Vagina (tissue), 2 donors: ENCODE data around the gene TRIO. TPM values are rescaled to one million over a fixed set of nuclear protein-coding genes. Genes with fewer than 3 reads are reported as not detected.

ENCODE experiments used
- DNase-seq, 2 donors: peaks; one replicate each; pipeline ENCODE4 v3.0.0-alpha.2; 2017; ENCODE audit errors: extremely low spot score in 2 of 2
- H3K27ac ChIP-seq: fragments of 200-600 bp; sonication (generic); one replicate; pipeline ENCODE4 v1.5.1; 2019
- H3K27me3 ChIP-seq: fragments of 200-600 bp; sonication (generic); one replicate; pipeline ENCODE4 v1.5.1; 2019
- H3K36me3 ChIP-seq, 2 donors: fragments of 200-600 bp; sonication (generic); one replicate each; pipeline ENCODE4 v1.5.1; 2017 to 2019
- H3K4me1 ChIP-seq: fragments of 200-600 bp; sonication (generic); one replicate; pipeline ENCODE4 v1.5.1; 2019
- H3K4me3 ChIP-seq, 2 donors: fragments of 200-600 bp; sonication (generic); 1 replicate in 1 of 2; 2 replicates in 1 of 2; pipeline ENCODE4 v1.5.1; 2016 to 2019
- H3K9me3 ChIP-seq: fragments of 200-600 bp; sonication (generic); one replicate; pipeline ENCODE4 v1.5.1; 2019
- POLR2A ChIP-seq, 2 donors: fragments of 450-650 bp; IDR thresholded peaks; one replicate each; pipeline ENCODE4 v1.6.1; 2017; ENCODE audit warnings: antibody characterized with exemption in 2 of 2, mild to moderate bottlenecking in 2 of 2, moderate library complexity in 2 of 2
- POLR2AphosphoS5 ChIP-seq, 2 donors: sonication (generic); formaldehyde crosslinking; IDR thresholded peaks; one replicate each; pipeline ENCODE4 v1.9.0; 2017; ENCODE audit warnings: antibody characterized with exemption in 2 of 2, mild to moderate bottlenecking in 2 of 2, low read depth in 1 of 2; ENCODE audit not compliant: insufficient read depth in 1 of 2
- intact Hi-C: fragments of 100-400 bp; cut with DNase I; formaldehyde crosslinking; loops from one replicate; pipeline ENCODE4 v1.15.1; 2023
- total RNA-seq: library from RNA; depleted of rRNA; stranded (reverse); fragments of >200 nt; gene quantifications from one replicate; pipeline ENCODE4 v1.2.3, GENCODE V29; 2016
- TF ChIP-seq, protein P1 (sequence below), 3 experiments: fragments of 450-650 bp in 2 of 3; fragments of 200-600 bp in 1 of 3; sonication (generic) in 1 of 3; IDR thresholded peaks; one replicate each; pipeline ENCODE4 v1.5.1; 2017 to 2019; ENCODE audit warnings: antibody characterized with exemption in 3 of 3, mild to moderate bottlenecking in 2 of 3, moderate library complexity in 2 of 3

Gene TRIO
- total RNA-seq, 1 donor from 2014 or later = 142 TPM

DNA sequence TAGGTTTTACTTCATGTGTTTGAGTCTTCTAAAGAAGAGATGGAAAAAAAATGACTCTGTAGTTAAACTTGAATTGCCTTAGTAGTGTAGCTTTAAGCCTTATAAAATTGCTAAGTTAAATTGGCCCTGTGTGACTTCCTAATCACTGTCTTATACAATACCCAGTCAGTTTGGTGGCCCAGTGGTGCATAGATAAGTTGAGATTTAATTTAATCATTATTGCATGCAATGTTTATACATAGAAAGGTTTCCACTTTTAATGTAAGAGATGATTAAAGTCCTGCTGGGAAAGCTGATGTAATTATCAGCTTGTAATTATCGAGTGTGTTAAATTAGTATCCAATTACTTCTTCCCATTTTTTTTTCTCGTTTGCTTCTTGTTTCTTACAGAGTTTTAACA lies 187.1 kb downstream of the TRIO start:
- Histone ChIP-seq H3K27me3 (no peaks in the 10 kb centered on the region), H3K27ac (no peak overlapping the region), H3K4me1 (no peaks in the 10 kb centered on the region), H3K36me3 (peaks cover 0 to 4% of the 10 kb centered on the region in 2 donors), H3K9me3 (no peaks in the 10 kb centered on the region), H3K4me3 (no peak overlapping the region)
- no peak for DNase-seq
- intact Hi-C loops = no loop called here
- TF ChIP-seq POLR2A (IDR thresholded peaks at IDR 0.05) (no peak), POLR2AphosphoS5 (IDR thresholded peaks at IDR 0.05; ENCODE audit: insufficient read depth in 1 of 2, low read depth in 1 of 2) (no peak)
- TF ChIP-seq, protein P1, sequence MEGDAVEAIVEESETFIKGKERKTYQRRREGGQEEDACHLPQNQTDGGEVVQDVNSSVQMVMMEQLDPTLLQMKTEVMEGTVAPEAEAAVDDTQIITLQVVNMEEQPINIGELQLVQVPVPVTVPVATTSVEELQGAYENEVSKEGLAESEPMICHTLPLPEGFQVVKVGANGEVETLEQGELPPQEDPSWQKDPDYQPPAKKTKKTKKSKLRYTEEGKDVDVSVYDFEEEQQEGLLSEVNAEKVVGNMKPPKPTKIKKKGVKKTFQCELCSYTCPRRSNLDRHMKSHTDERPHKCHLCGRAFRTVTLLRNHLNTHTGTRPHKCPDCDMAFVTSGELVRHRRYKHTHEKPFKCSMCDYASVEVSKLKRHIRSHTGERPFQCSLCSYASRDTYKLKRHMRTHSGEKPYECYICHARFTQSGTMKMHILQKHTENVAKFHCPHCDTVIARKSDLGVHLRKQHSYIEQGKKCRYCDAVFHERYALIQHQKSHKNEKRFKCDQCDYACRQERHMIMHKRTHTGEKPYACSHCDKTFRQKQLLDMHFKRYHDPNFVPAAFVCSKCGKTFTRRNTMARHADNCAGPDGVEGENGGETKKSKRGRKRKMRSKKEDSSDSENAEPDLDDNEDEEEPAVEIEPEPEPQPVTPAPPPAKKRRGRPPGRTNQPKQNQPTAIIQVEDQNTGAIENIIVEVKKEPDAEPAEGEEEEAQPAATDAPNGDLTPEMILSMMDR (IDR thresholded peaks at IDR 0.05) = no peak

DNA sequence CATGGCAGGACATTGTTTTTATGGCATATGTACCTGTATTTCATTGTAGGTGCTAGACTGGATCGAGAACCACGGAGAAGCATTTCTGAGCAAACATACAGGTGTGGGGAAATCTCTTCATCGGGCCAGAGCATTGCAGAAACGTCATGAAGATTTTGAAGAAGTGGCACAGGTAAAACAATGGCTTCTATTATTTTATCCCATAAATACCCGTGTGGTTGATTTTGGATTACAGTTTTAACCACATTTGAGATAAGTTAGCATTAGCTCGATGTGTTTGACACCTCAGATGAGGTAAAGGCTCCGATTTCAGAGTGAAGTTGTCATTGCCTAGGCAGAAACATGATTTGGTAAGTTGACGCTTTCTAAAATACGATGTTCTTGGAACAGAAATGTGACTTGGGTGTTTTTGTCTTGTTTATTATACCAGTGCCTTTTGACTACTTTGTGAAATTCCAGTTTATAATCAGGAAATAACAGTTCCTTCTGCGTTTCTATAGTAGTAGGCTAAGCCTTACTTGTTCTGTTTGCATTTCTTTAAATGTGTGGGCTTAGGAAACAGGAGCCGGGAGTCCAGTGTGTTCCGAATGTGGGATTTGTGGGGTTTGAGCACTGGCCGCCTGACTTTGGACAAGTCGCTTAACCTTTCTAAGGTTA lies 187.7 kb downstream of the TRIO start:
- intact Hi-C loops = no loop called here
- TF ChIP-seq POLR2AphosphoS5 (IDR thresholded peaks at IDR 0.05; ENCODE audit: insufficient read depth in 1 of 2, low read depth in 1 of 2) (no peak), POLR2A (IDR thresholded peaks at IDR 0.05) (no peak)
- TF ChIP-seq, protein P1 (IDR thresholded peaks at IDR 0.05) = no peak
- H3K4me3 ChIP-seq = no peak overlapping the region
- H3K36me3 ChIP-seq = peaks cover 0 to 7% of the 10 kb centered on the region in 2 donors
- H3K27me3 ChIP-seq = no peaks in the 10 kb centered on the region
- H3K27ac ChIP-seq = no peak overlapping the region
- H3K9me3 ChIP-seq = no peaks in the 10 kb centered on the region
- H3K4me1 ChIP-seq = no peaks in the 10 kb centered on the region
- DNase-seq = no peak

GRCh38 chr5:14331386-14331781 lies 188.2 kb downstream of the TRIO start:
- Histone ChIP-seq H3K4me1 (no peaks in the 10 kb centered on the region), H3K27ac (no peak overlapping the region), H3K9me3 (no peaks in the 10 kb centered on the region), H3K27me3 (no peaks in the 10 kb centered on the region), H3K4me3 (no peak overlapping the region), H3K36me3 (peaks cover 0 to 7% of the 10 kb centered on the region in 2 donors)
- TF ChIP-seq, protein P1 (IDR thresholded peaks at IDR 0.05) = no peak
- TF ChIP-seq POLR2AphosphoS5 (IDR thresholded peaks at IDR 0.05; ENCODE audit: insufficient read depth in 1 of 2, low read depth in 1 of 2) (no peak), POLR2A (IDR thresholded peaks at IDR 0.05) (no peak)
- no peak for DNase-seq
- intact Hi-C loops = no loop called here

DNA sequence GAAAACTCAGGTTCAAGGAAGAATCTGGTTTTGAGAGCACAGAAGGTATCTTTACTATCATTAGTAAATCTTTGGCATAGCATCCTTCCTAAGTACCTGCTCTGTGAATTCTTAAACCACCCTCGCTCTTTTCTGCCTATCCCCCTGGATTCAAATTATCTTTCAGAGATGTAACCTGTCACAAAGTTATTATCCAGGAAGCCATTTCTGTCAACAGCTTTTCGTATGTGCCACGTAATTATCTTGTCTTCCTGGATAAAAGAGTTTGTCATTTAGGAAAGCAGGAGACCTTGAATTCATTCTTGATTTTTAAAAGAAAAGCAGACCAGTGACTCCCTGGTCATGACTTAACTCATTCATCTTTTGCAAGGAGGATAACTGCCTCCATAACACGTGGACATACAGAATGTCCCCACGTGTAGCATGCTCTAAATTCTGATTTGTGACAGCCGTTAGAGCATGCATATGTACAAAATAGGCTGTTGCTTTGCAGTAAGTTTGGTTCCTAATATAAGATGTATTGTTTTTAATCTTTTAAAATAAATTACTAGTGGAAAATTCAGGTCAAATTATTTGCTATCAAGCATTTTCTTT lies 189.0 kb downstream of the TRIO start:
- Histone ChIP-seq H3K27me3 (no peaks in the 10 kb centered on the region), H3K4me1 (no peaks in the 10 kb centered on the region), H3K9me3 (no peaks in the 10 kb centered on the region), H3K4me3 (no peak overlapping the region), H3K36me3 (peaks cover 0 to 7% of the 10 kb centered on the region in 2 donors), H3K27ac (no peak overlapping the region)
- intact Hi-C loops = no loop called here
- TF ChIP-seq, protein P1 (IDR thresholded peaks at IDR 0.05) = no peak
- TF ChIP-seq POLR2A (IDR thresholded peaks at IDR 0.05) = no peak
- no peak for TF ChIP-seq POLR2AphosphoS5 (IDR thresholded peaks at IDR 0.05; ENCODE audit: insufficient read depth in 1 of 2, low read depth in 1 of 2)
- DNase-seq = no peak

DNA sequence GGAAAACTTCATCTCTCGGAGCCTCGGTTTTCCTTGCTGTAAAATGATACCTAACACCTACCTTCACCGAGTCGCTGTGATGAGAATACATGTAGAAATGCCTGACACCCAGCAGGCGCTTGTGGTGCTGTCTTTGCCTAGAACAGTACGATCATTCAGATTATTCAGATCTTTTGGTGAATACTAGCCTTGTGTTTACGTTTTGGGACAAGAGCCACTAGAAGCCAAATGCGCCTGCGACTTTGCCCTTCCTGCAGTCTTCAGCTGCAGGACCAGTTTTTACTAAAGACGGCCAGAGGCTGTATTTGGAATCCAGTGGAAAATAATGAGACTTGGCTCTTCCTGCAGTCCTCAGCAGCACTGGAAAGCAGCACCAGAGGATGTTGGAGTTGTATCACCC lies 189.6 kb downstream of the TRIO start:
- no peaks in the 10 kb centered on the region for H3K4me1 ChIP-seq
- peaks cover 0 to 9% of the 10 kb centered on the region in 2 donors for H3K36me3 ChIP-seq
- no peak for DNase-seq
- no peaks in the 10 kb centered on the region for H3K27me3 ChIP-seq
- TF ChIP-seq POLR2AphosphoS5 (IDR thresholded peaks at IDR 0.05; ENCODE audit: insufficient read depth in 1 of 2, low read depth in 1 of 2) = no peak
- TF ChIP-seq POLR2A (IDR thresholded peaks at IDR 0.05) = no peak
- TF ChIP-seq, protein P1 (IDR thresholded peaks at IDR 0.05) = no peak
- no peak overlapping the region for H3K27ac ChIP-seq
- no peaks in the 10 kb centered on the region for H3K9me3 ChIP-seq
- H3K4me3 ChIP-seq = no peak overlapping the region
- intact Hi-C loops = no loop called here
